ENCODE measurements around the gene TMCO4. TPM values are rescaled to one million over a fixed set of nuclear protein-coding genes. Genes with fewer than 3 reads are reported as not detected.
"Not testable (repeated sequence)": the region's sequence is repeated elsewhere in the genome, so short reads cannot be mapped to it uniquely, and the experiment has no call there.

TMCO4 gene
- total RNA-seq, 4 donors from 2014 or later = 19.0 to 26.6 (median 20.7) TPM

GRCh38 chr1:19800076-19800804, 524 bp upstream of the TMCO4 start:
- TF ChIP-seq CTCF (IDR thresholded peaks at IDR 0.05) = no peak
- ATAC-seq (ENCODE audit: low FRiP score) = peak; percentile 34
- DNase-seq (ENCODE audit: low spot score) = no peak

GRCh38 chr1:19798486-19799229, 1.1 kb downstream of the TMCO4 start:
- no peak for TF ChIP-seq CTCF (IDR thresholded peaks at IDR 0.05)
- DNase-seq (ENCODE audit: low spot score) (no peak), ATAC-seq (ENCODE audit: low FRiP score) (no peak)

GRCh38 chr1:19797827-19798226, 1.9 kb downstream of the TMCO4 start:
- ATAC-seq (ENCODE audit: low FRiP score) = no peak
- no peak for TF ChIP-seq CTCF (IDR thresholded peaks at IDR 0.05)

GRCh38 chr1:19794583-19794982, 5.1 kb downstream of the TMCO4 start:
- TF ChIP-seq CTCF (IDR thresholded peaks at IDR 0.05) = no peak
- no peak for ATAC-seq (ENCODE audit: low FRiP score)
- no peak for DNase-seq (ENCODE audit: low spot score)

More at GRCh38 chr1:19797827-19798226, 1.9 kb downstream of the TMCO4 start:
- DNase-seq (ENCODE audit: low spot score) = no peak

- ATAC-seq (ENCODE audit: low FRiP score) = no peak
- no peak for TF ChIP-seq CTCF (IDR thresholded peaks at IDR 0.05)
- no peak for DNase-seq (ENCODE audit: low spot score)
These were observed 6.2 kb downstream of the TMCO4 start for GRCh38 chr1:19793360-19794046.

- ATAC-seq (ENCODE audit: low FRiP score) (no peak), DNase-seq (ENCODE audit: low spot score) (no peak)
- no peak for TF ChIP-seq CTCF (IDR thresholded peaks at IDR 0.05)
These were observed 7.3 kb downstream of the TMCO4 start for GRCh38 chr1:19792237-19793002.

- DNase-seq (ENCODE audit: low spot score); ATAC-seq (ENCODE audit: low FRiP score): not testable (repeated sequence)
These were observed 9.4 kb downstream of the TMCO4 start for GRCh38 chr1:19790061-19790975.
